ENCODE results near the gene DMRTA2. TPM values are rescaled to one million over a fixed set of nuclear protein-coding genes. Genes with fewer than 3 reads are reported as not detected.
A peak's percentile ranks its signal among the peaks of the same experiment; 100 is the strongest.

Gene DMRTA2
- total RNA-seq, 4 donors from 2014 or later: 1.6 to 8.0 (median 4.4) TPM

GRCh38 chr1:50419192-50419906 lies 3.9 kb downstream of the DMRTA2 start:
- H3K27me3 ChIP-seq: peaks cover 0 to 100% (median 34%) of the 10 kb centered on the region in 4 donors
- TF ChIP-seq, protein P1, sequence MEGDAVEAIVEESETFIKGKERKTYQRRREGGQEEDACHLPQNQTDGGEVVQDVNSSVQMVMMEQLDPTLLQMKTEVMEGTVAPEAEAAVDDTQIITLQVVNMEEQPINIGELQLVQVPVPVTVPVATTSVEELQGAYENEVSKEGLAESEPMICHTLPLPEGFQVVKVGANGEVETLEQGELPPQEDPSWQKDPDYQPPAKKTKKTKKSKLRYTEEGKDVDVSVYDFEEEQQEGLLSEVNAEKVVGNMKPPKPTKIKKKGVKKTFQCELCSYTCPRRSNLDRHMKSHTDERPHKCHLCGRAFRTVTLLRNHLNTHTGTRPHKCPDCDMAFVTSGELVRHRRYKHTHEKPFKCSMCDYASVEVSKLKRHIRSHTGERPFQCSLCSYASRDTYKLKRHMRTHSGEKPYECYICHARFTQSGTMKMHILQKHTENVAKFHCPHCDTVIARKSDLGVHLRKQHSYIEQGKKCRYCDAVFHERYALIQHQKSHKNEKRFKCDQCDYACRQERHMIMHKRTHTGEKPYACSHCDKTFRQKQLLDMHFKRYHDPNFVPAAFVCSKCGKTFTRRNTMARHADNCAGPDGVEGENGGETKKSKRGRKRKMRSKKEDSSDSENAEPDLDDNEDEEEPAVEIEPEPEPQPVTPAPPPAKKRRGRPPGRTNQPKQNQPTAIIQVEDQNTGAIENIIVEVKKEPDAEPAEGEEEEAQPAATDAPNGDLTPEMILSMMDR (IDR thresholded peaks at IDR 0.05): no peak
- no peak for TF ChIP-seq POLR2A (IDR thresholded peaks at IDR 0.05)
- H3K4me1 ChIP-seq: peaks cover 19 to 83% (median 22%) of the 10 kb centered on the region in 3 donors
- H3K27ac ChIP-seq: no peak overlapping the region
- H3K9me3 ChIP-seq: no peaks in the 10 kb centered on the region
- DNase-seq: no peak
- H3K36me3 ChIP-seq: peaks cover 0 to 18% (median 0%) of the 10 kb centered on the region in 3 donors
- intact Hi-C loops (cut with DNase I): no loop called here
- 44% methylated on average over 6 of the region's 60 CpGs for WGBS, 2 donors
- peak overlapping the region in 2 of 4 donors; percentile 29 to 54 for H3K4me3 ChIP-seq

GRCh38 chr1:50418600-50419109 lies 4.6 kb downstream of the DMRTA2 start:
- no peak overlapping the region for H3K27ac ChIP-seq
- H3K27me3 ChIP-seq: peaks cover 0 to 100% (median 34%) of the 10 kb centered on the region in 4 donors
- 37 to 38% methylated on average over 10 to 20 of the region's 64 CpGs for WGBS, 2 donors
- H3K4me3 ChIP-seq: peak overlapping the region in 2 of 4 donors; percentile 29 to 54
- H3K9me3 ChIP-seq: no peaks in the 10 kb centered on the region
- peaks cover 18 to 76% (median 19%) of the 10 kb centered on the region in 3 donors for H3K4me1 ChIP-seq
- DNase-seq: no peak
- intact Hi-C loops (cut with DNase I): no loop called here
- peaks cover 0 to 18% (median 0%) of the 10 kb centered on the region in 3 donors for H3K36me3 ChIP-seq
- TF ChIP-seq, protein P1 (IDR thresholded peaks at IDR 0.05): no peak
- TF ChIP-seq POLR2A (IDR thresholded peaks at IDR 0.05): no peak

- Histone ChIP-seq H3K9me3 (no peaks in the 10 kb centered on the region), H3K4me1 (peaks cover 13 to 70% (median 16%) of the 10 kb centered on the region in 3 donors), H3K27me3 (peaks cover 0 to 99% (median 29%) of the 10 kb centered on the region in 4 donors), H3K4me3 (peak overlapping the region in 2 of 4 donors; percentile 29 to 54), H3K36me3 (peaks cover 0 to 18% (median 0%) of the 10 kb centered on the region in 3 donors), H3K27ac (no peak overlapping the region)
- 29 to 49% methylated on average over 15 of the region's 20 CpGs for WGBS, 2 donors
- intact Hi-C loops (cut with DNase I): no loop called here
- TF ChIP-seq POLR2A (IDR thresholded peaks at IDR 0.05): no peak
- TF ChIP-seq, protein P1 (IDR thresholded peaks at IDR 0.05): no peak
- DNase-seq: no peak
Measured at GRCh38 chr1:50417946-50418599, 5.2 kb downstream of the DMRTA2 start.

DNA sequence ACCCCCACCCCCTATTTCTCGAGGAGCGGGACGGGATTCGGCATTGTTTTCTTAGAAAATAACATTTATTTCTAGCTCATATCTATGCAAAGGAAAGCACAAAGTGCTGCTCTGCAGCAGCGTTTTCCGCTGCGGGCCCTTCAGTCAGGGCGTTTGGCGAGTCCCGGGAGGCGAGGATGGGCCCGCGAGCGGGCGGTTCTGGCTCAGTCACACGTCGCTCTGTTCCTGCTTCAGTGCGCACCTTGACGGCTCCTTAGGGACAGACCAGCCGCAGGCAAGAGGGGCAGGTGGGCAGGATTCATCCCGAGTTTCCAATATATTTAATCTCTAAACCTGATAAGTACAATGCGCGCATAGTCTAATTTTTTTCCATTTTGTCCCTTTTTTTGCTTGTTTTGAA lies 5.7 kb downstream of the DMRTA2 start:
- no peak overlapping the region for H3K27ac ChIP-seq
- peaks cover 0 to 99% (median 26%) of the 10 kb centered on the region in 4 donors for H3K27me3 ChIP-seq
- H3K36me3 ChIP-seq: peaks cover 0 to 18% (median 0%) of the 10 kb centered on the region in 3 donors
- no peak for DNase-seq
- no peaks in the 10 kb centered on the region for H3K9me3 ChIP-seq
- WGBS, 2 donors: 49 to 58% methylated on average over 14 to 16 of the region's 23 CpGs
- intact Hi-C loops (cut with DNase I): no loop called here
- peaks cover 7 to 64% (median 10%) of the 10 kb centered on the region in 3 donors for H3K4me1 ChIP-seq
- TF ChIP-seq POLR2A (IDR thresholded peaks at IDR 0.05): no peak
- TF ChIP-seq, protein P1 (IDR thresholded peaks at IDR 0.05): no peak
- no peak overlapping the region for H3K4me3 ChIP-seq
